ENCODE data around the gene TADA2A. TPM values are rescaled to one million over a fixed set of nuclear protein-coding genes. Genes with fewer than 3 reads are reported as not detected.

TADA2A gene
- polyA plus RNA-seq, 12 donors, result 17.0 to 30.6 (median 21.1) TPM; not detected in 1

DNA sequence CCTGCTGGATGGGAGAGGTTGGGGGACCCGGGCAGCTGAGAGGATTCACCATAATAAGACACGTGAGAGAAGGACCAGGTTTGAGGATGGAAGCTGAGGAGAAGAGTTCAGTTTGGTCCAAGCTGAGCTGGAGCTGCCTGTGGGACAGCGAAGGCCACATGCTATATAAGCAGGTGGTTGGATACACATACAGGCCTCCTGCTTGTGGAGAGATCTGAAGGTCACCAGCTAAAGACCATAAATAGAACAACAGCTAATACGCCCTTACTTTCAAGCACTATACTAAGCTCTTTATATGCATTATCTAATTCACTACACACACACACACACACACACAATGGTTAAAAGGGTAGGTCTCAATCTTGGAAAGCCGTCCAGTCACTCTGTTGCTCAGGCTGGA is 115.1 kb downstream of the TADA2A start:
- DNase-seq, result no peak

DNA sequence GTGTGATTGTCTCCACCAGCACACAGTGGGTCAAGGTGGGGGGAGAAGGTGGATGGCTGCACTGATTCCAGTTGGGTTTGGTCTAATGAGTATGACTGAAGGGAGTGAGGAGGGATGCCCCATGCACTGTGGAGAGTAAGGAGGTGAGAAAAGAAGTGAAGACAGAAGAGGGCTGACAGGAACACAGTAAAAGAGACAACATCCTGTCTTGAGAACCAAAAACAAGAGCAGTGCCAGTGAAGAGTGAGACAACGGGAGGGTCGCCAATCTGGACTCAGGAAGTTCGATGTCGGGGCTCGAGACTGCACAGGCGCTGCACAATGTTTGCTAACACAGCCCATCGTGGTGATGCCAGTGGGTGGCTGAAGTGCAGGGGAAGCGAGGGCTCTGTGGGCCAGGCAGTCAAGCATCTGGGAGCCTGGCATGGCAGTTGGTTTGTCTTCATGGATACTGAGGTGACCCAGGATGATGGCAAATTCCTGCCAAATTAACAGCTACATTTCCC is 117.1 kb downstream of the TADA2A start:
- no peak for DNase-seq

- peak; percentile 52 for DNase-seq
Measured at GRCh38 chr17:37527249-37527851, 120.7 kb downstream of the TADA2A start.

Other genes with a start within 250 kb of the TADA2A start
- gene C17orf78, start 30.9 kb upstream of the TADA2A start, polyA plus RNA-seq (ENCODE audit: insufficient read length in 12 of 12), result under 1 TPM in 5 of 12 donors, not detected in 7; 0.12 to 0.29 (median 0.19) TPM
- gene ACACA, start 50 bp upstream of the TADA2A start, polyA plus RNA-seq (ENCODE audit: insufficient read length in 12 of 12), result 10 to 100 TPM in 11 of 12 donors, not detected in 1; 21.6 to 54.8 (median 29.8) TPM
- 10 to 100 TPM in 6 of 12 donors, 1 to 10 TPM in 5, not detected in 1; 6.1 to 15.1 (median 10.5) TPM for gene DUSP14, start 83.0 kb downstream of the TADA2A start, polyA plus RNA-seq (ENCODE audit: insufficient read length in 12 of 12)
- gene SYNRG, start 202.5 kb downstream of the TADA2A start, polyA plus RNA-seq (ENCODE audit: insufficient read length in 12 of 12), result 10 to 100 TPM in 11 of 12 donors, not detected in 1; 21.7 to 39.9 (median 29.4) TPM
- 10 to 100 TPM in 11 of 12 donors, not detected in 1; 16.9 to 33.9 (median 20.2) TPM for gene DDX52, start 236.6 kb downstream of the TADA2A start, polyA plus RNA-seq (ENCODE audit: insufficient read length in 12 of 12)

All from muscle of arm (tissue), 12 donors.